Measurements from ENCODE around the gene MSRB3.

The MSRB3 gene

DNA sequence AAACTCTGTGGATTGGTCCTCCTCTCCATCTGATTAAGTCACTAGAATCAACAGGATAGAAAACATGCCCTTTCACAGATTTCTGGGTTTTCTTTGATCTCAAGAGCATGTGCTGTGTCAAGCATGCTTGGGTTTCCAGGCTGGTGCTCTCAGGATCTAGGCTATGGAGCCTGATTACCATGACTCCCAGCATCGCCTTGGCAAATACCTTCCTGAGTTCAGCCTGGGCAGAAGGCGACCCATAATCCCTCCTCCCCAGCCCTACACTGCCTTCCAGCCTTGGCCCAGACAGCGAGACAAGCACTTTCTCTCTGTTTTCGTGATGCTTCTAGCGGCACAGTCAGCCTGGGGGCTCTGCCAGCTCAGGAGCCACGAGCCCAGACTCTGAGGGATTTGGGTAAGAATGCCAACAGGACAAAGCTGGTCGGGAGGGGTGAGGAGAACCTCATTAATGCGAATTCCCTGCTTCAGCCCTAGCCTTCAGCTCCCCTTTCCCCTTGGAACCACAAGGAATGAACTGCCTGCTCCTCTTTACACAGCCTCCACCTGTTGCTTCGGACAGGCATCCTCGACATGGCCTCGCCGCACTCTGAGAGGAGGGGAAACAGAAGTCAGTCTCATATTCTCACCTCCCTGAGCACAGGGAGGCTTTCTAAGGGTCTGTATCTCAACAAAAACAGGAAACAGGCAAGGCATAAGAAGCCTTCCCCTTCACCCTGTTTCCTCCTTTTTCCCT, 227.1 kb downstream of the MSRB3 start:
- DNase-seq (ENCODE audit: low read depth, low spot score), result no peak
- H3K36me3 ChIP-seq (ENCODE audit: insufficient read depth, low read length), result no peaks in the 10 kb centered on the region
- H3K9me3 ChIP-seq (ENCODE audit: low read depth, low read length), result no peaks in the 10 kb centered on the region
- H3K9ac ChIP-seq (ENCODE audit: insufficient read length), result no peak overlapping the region
- TF ChIP-seq POLR2AphosphoS5 (IDR thresholded peaks at IDR 0.05; ENCODE audit: borderline replicate concordance, low read depth, low read length) (no peak), FOXP2 (optimal IDR thresholded peaks at IDR 0.05; ENCODE audit: control extremely low read depth, extremely low read length, insufficient read depth) (no peak), EZH2 (IDR thresholded peaks at IDR 0.05) (no peak)
- no peak overlapping the region for H3K27ac ChIP-seq
- no peak overlapping the region for H3K4me3 ChIP-seq

DNA sequence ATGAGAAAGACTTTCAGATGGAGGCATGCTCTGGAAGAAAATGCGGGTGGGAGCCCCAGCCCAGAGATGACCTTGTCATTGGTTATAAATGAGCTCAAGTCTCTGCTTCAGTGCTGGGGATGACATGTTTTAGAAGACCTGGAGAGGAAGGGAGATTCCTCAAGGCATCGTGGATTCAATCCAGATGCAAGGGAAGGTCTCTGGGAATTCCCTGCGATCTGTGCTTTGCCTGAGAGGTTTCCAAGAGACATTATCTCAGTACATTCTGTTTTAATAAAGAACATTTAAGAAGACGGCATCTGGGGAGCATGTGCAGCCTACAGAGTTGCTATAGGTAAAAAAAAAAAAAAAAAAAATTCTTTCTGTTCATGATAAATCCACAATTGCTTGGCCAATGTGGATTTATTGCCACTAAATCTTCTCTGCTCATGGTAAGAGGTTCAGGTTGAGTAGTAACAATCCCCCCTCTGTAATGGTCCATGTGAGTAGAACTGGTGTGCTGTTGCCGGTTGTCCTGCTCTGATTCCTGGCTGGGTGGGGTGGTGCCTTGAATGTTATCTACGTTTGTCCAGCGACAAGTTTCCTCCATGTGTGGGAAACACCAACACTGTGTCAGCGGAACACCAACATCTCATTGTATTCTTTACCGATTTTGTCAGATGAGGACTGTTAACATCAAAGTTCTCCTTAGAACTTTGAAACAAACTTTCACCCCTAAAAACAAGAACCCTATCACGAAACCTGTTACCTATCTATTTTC, 230.0 kb downstream of the MSRB3 start:
- no peak overlapping the region for H3K4me3 ChIP-seq
- no peaks in the 10 kb centered on the region for H3K36me3 ChIP-seq (ENCODE audit: insufficient read depth, low read length)
- no peaks in the 10 kb centered on the region for H3K9me3 ChIP-seq (ENCODE audit: low read depth, low read length)
- DNase-seq (ENCODE audit: low read depth, low spot score), result no peak
- H3K9ac ChIP-seq (ENCODE audit: insufficient read length), result no peak overlapping the region
- no peak overlapping the region for H3K27ac ChIP-seq
- no peak for TF ChIP-seq FOXP2 (optimal IDR thresholded peaks at IDR 0.05; ENCODE audit: control extremely low read depth, extremely low read length, insufficient read depth)
- TF ChIP-seq POLR2AphosphoS5 (IDR thresholded peaks at IDR 0.05; ENCODE audit: borderline replicate concordance, low read depth, low read length), result no peak
- TF ChIP-seq EZH2 (IDR thresholded peaks at IDR 0.05), result no peak

DNA sequence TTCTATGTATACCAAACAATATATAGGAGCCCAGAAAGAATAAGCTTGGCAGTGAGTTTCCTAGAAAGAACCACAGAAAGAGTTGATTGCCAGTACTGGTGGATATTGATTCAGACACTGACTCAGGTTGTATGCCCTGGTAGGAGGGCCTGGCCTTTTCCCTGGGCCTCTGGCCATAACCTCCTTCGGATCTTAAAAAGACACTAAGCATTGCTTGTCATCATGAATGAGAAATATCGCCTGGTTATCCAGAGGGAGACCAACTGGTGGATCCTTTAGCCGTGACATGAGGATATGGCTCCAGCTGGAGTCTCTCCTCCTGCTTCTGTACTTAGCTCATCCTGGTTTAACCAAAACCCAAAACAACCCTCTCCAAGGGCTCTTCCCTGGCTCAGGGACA, 231.5 kb downstream of the MSRB3 start:
- Histone ChIP-seq H3K27ac (no peak overlapping the region), H3K9me3 (ENCODE audit: low read depth, low read length) (no peaks in the 10 kb centered on the region), H3K36me3 (ENCODE audit: insufficient read depth, low read length) (no peaks in the 10 kb centered on the region), H3K9ac (ENCODE audit: insufficient read length) (no peak overlapping the region), H3K4me3 (no peak overlapping the region; the same call in 1 of the 2 replicates)
- no peak for DNase-seq (ENCODE audit: low read depth, low spot score)
- TF ChIP-seq EZH2 (IDR thresholded peaks at IDR 0.05) (no peak), FOXP2 (optimal IDR thresholded peaks at IDR 0.05; ENCODE audit: control extremely low read depth, extremely low read length, insufficient read depth) (no peak), POLR2AphosphoS5 (IDR thresholded peaks at IDR 0.05; ENCODE audit: borderline replicate concordance, low read depth, low read length) (no peak)

DNA sequence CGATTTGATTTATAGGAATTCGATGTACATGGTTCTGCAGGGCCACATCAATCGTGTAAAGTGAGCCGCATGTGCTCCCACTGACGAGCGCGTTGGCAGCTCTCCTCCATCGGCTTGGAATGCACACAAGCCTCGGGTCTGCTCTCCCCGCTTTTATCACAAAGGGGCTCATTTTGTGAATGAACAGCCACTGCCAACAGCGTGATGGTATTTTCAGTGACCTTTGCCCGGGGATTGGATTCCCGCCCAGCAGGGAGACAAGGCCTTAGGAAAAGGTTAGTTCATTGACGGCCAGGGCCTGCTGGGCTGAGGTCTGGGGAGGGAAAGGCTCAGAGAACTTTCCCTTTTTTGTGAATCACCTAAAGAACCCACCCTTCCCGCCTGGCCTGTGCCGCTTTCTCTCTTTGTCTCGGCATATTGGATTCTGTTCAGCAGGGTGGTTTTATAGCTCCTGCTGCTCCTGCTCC, 232.1 kb downstream of the MSRB3 start:
- no peak for TF ChIP-seq EZH2 (IDR thresholded peaks at IDR 0.05)
- DNase-seq (ENCODE audit: low read depth, low spot score), result no peak
- Histone ChIP-seq H3K27ac (no peak overlapping the region; the same call in 1 of the 2 replicates), H3K36me3 (ENCODE audit: insufficient read depth, low read length) (no peaks in the 10 kb centered on the region), H3K9me3 (ENCODE audit: low read depth, low read length) (no peaks in the 10 kb centered on the region), H3K4me3 (peak overlapping the region; percentile 50), H3K9ac (ENCODE audit: insufficient read length) (no peak overlapping the region)

DNA sequence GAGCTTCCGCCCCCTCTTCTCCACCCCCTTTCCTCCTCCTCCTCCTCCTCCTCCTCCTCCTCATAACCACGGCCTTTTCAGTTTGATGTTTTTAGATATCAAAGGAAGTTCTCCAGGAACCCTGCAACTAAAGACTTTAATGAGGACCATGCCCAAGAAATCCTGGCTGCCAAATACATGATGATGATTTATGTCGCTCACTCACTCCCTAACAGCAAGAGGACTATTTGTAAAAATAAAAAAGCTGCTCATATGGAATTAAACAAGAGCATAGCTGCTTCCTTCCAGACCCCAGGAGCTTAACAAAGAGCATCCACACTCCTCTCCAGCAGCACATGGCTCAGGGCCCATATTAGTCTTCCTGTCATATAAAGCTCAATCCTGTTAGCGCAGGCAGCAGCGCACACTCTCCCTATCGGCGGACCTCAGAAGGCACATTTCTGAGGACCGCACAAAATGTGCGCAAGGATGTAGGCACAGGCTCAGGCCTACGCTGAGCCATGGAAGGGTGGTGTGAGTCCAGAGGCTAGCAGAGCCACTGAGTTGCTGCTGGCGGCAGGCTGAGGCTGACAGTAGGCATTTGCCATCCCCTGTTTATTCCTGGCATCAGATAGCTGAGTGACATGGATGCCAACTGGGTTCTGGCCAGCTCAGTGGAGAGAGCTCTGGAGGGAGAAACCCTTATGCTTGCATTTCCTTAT, 232.8 kb downstream of the MSRB3 start:
- peak overlapping the region; percentile 50 for H3K4me3 ChIP-seq
- no peak for DNase-seq (ENCODE audit: low read depth, low spot score)

DNA sequence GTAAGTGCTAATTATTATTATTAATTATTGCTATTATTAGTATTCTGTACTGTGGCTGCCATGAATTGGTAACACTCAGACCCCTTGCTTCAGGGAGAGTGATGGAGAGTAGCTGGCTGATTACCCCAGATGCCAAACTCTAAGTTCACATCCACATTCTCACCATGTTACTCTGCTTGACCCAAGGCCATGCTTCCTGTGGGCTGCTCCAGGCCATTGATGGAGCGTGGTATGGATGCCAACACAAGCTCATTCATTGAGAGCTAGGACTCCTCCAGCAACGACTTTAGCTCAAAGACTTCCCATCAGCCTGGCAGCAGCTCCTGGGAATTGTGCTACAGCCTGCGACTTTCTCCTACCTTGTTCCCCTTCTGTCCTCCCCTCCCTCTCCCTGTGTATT, 233.4 kb downstream of the MSRB3 start:
- no peaks in the 10 kb centered on the region for H3K36me3 ChIP-seq (ENCODE audit: insufficient read depth, low read length)
- no peak for DNase-seq (ENCODE audit: low read depth, low spot score)
- no peak overlapping the region for H3K9ac ChIP-seq (ENCODE audit: insufficient read length)
- H3K4me3 ChIP-seq, result no peak overlapping the region
- TF ChIP-seq FOXP2 (optimal IDR thresholded peaks at IDR 0.05; ENCODE audit: control extremely low read depth, extremely low read length, insufficient read depth), result no peak
- no peak for TF ChIP-seq EZH2 (IDR thresholded peaks at IDR 0.05)
- H3K27ac ChIP-seq, result no peak overlapping the region
- H3K9me3 ChIP-seq (ENCODE audit: low read depth, low read length), result no peaks in the 10 kb centered on the region

More for the DNA sequence above, 232.8 kb downstream of the MSRB3 start:
- no peak overlapping the region for H3K9ac ChIP-seq (ENCODE audit: insufficient read length)
- H3K9me3 ChIP-seq (ENCODE audit: low read depth, low read length), result no peaks in the 10 kb centered on the region
- H3K27ac ChIP-seq, result peak overlapping the region; percentile 10; the same call in 1 of the 2 replicates
- no peak for TF ChIP-seq FOXP2 (optimal IDR thresholded peaks at IDR 0.05; ENCODE audit: control extremely low read depth, extremely low read length, insufficient read depth)
- TF ChIP-seq EZH2 (IDR thresholded peaks at IDR 0.05), result no peak
- no peak for TF ChIP-seq POLR2AphosphoS5 (IDR thresholded peaks at IDR 0.05; ENCODE audit: borderline replicate concordance, low read depth, low read length)
- H3K36me3 ChIP-seq (ENCODE audit: insufficient read depth, low read length), result no peaks in the 10 kb centered on the region
